ENCODE data around the gene B3GAT2.

DNA sequence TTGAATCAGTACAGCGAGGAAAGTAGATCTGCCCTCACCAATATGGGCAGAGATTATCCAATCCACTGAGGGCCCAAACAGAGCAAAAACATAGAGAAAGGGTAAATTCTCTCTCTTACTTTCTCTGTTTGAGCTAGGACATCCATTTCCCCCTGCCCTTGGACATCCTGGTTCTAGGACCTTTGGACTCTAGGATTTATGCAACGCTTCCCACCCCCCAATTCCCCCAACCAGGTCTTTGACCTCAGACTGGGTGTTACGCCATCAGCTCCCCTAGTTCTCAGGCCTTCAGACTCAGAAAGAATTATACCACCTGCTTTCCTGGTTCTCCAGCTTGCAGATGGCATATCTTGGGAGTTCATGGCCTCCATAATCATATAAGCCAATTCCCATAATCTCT lies 10.2 kb upstream of the B3GAT2 start:
- TF ChIP-seq, protein P1, sequence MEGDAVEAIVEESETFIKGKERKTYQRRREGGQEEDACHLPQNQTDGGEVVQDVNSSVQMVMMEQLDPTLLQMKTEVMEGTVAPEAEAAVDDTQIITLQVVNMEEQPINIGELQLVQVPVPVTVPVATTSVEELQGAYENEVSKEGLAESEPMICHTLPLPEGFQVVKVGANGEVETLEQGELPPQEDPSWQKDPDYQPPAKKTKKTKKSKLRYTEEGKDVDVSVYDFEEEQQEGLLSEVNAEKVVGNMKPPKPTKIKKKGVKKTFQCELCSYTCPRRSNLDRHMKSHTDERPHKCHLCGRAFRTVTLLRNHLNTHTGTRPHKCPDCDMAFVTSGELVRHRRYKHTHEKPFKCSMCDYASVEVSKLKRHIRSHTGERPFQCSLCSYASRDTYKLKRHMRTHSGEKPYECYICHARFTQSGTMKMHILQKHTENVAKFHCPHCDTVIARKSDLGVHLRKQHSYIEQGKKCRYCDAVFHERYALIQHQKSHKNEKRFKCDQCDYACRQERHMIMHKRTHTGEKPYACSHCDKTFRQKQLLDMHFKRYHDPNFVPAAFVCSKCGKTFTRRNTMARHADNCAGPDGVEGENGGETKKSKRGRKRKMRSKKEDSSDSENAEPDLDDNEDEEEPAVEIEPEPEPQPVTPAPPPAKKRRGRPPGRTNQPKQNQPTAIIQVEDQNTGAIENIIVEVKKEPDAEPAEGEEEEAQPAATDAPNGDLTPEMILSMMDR (conservative IDR thresholded peaks at IDR 0.05; ENCODE audit: low read length), result no peak
- no peak for TF ChIP-seq EZH2phosphoT487 (IDR thresholded peaks at IDR 0.05; ENCODE audit: borderline replicate concordance, low read depth, low read length)
